Central memory CD8-positive, alpha-beta T cell (primary cell): ENCODE measurements around the gene KREMEN2.

Source experiments
- ATAC-seq: fragments of 150-1000 bp; cut with Tn5 transposase; replicated peaks from 2 replicates; pipeline ENCODE4 v1.10.0; 2022; ENCODE audit warnings: mild to moderate bottlenecking, moderate FRiP score, moderate number of reproducible peaks; ENCODE audit not compliant: poor library complexity, severe bottlenecking; ENCODE audit errors: extremely low read depth
- DNase-seq, 2 donors: peaks; one replicate each; pipeline ENCODE4 v3.0.0; 2021; ENCODE audit warnings: low spot score in 2 of 2
- H3K27ac Mint-ChIP-seq: one replicate; pipeline ENCODE4 v1.8.0; 2022; ENCODE audit warnings: low read depth, mild to moderate bottlenecking, moderate library complexity, mixed read lengths
- H3K27me3 Mint-ChIP-seq: one replicate; pipeline ENCODE4 v1.8.0; 2022; ENCODE audit warnings: mixed read lengths
- H3K36me3 Mint-ChIP-seq: one replicate; pipeline ENCODE4 v1.8.0; 2022; ENCODE audit warnings: mild to moderate bottlenecking, moderate library complexity, mixed read lengths; ENCODE audit not compliant: insufficient read depth
- H3K4me1 Mint-ChIP-seq: one replicate; pipeline ENCODE4 v1.8.0; 2022; ENCODE audit warnings: mixed read lengths
- H3K4me3 Mint-ChIP-seq: one replicate; pipeline ENCODE4 v1.8.0; 2022; ENCODE audit warnings: mild to moderate bottlenecking, moderate library complexity, mixed read lengths
- H3K9me3 Mint-ChIP-seq: one replicate; pipeline ENCODE4 v1.8.0; 2022; ENCODE audit warnings: mixed read lengths

Gene KREMEN2

GRCh38 chr16:2962334-2963073, 1.6 kb upstream of the KREMEN2 start:
- DNase-seq (no peak), ATAC-seq (no peak)
- peak overlapping the region; percentile 16 for H3K4me3 Mint-ChIP-seq
- H3K9me3 Mint-ChIP-seq = no peaks in the 10 kb centered on the region
- peaks cover 44% of the 10 kb centered on the region for H3K27me3 Mint-ChIP-seq
- peaks cover 6% of the 10 kb centered on the region for H3K36me3 Mint-ChIP-seq
- no peak overlapping the region for H3K27ac Mint-ChIP-seq
- H3K4me1 Mint-ChIP-seq = peaks cover 16% of the 10 kb centered on the region

GRCh38 chr16:2963074-2963722, 877 bp upstream of the KREMEN2 start:
- no peak for ATAC-seq
- no peak for DNase-seq

GRCh38 chr16:2964475-2965336, 631 bp downstream of the KREMEN2 start:
- peak overlapping the region; percentile 77 for H3K4me3 Mint-ChIP-seq
- peaks cover 27% of the 10 kb centered on the region for H3K4me1 Mint-ChIP-seq
- H3K27me3 Mint-ChIP-seq = peaks cover 43% of the 10 kb centered on the region
- no peak for ATAC-seq
- H3K36me3 Mint-ChIP-seq = peaks cover 6% of the 10 kb centered on the region
- DNase-seq = no peak
- no peaks in the 10 kb centered on the region for H3K9me3 Mint-ChIP-seq
- no peak overlapping the region for H3K27ac Mint-ChIP-seq

More at GRCh38 chr16:2963074-2963722, 877 bp upstream of the KREMEN2 start:
- peaks cover 21% of the 10 kb centered on the region for H3K4me1 Mint-ChIP-seq
- H3K36me3 Mint-ChIP-seq = peaks cover 6% of the 10 kb centered on the region
- H3K4me3 Mint-ChIP-seq = peak overlapping the region; percentile 77
- H3K27me3 Mint-ChIP-seq = peaks cover 49% of the 10 kb centered on the region
- H3K27ac Mint-ChIP-seq = no peak overlapping the region
- no peaks in the 10 kb centered on the region for H3K9me3 Mint-ChIP-seq

- no peak for DNase-seq
- H3K4me3 Mint-ChIP-seq = no peak overlapping the region
- no peak overlapping the region for H3K27ac Mint-ChIP-seq
- peaks cover 36% of the 10 kb centered on the region for H3K27me3 Mint-ChIP-seq
- no peak for ATAC-seq
- H3K9me3 Mint-ChIP-seq = no peaks in the 10 kb centered on the region
- H3K36me3 Mint-ChIP-seq = peaks cover 4% of the 10 kb centered on the region
- H3K4me1 Mint-ChIP-seq = peaks cover 31% of the 10 kb centered on the region
Observed at GRCh38 chr16:2966043-2966807, 2.1 kb downstream of the KREMEN2 start.

GRCh38 chr16:2966808-2967191, 2.7 kb downstream of the KREMEN2 start:
- H3K9me3 Mint-ChIP-seq = no peaks in the 10 kb centered on the region
- ATAC-seq (no peak), DNase-seq (no peak)
- no peak overlapping the region for H3K27ac Mint-ChIP-seq
- peaks cover 33% of the 10 kb centered on the region for H3K27me3 Mint-ChIP-seq
- H3K4me1 Mint-ChIP-seq = peaks cover 28% of the 10 kb centered on the region
- no peak overlapping the region for H3K4me3 Mint-ChIP-seq
- peaks cover 4% of the 10 kb centered on the region for H3K36me3 Mint-ChIP-seq

- Mint-ChIP-seq H3K9me3 (no peaks in the 10 kb centered on the region), H3K36me3 (peaks cover 3% of the 10 kb centered on the region), H3K27ac (no peak overlapping the region), H3K4me1 (peaks cover 26% of the 10 kb centered on the region), H3K4me3 (no peak overlapping the region), H3K27me3 (peaks cover 33% of the 10 kb centered on the region)
- DNase-seq (no peak), ATAC-seq (no peak)
Observed at GRCh38 chr16:2967211-2967631, 3.1 kb downstream of the KREMEN2 start.

GRCh38 chr16:2967721-2968161, 3.7 kb downstream of the KREMEN2 start:
- Mint-ChIP-seq H3K4me3 (peak overlapping the region; percentile 70), H3K27me3 (peaks cover 37% of the 10 kb centered on the region), H3K27ac (no peak overlapping the region), H3K9me3 (no peaks in the 10 kb centered on the region), H3K36me3 (peaks cover 3% of the 10 kb centered on the region), H3K4me1 (peaks cover 26% of the 10 kb centered on the region)
- ATAC-seq = no peak
- DNase-seq = no peak

- Mint-ChIP-seq H3K4me1 (peaks cover 26% of the 10 kb centered on the region), H3K27ac (no peak overlapping the region), H3K9me3 (no peaks in the 10 kb centered on the region), H3K27me3 (peaks cover 35% of the 10 kb centered on the region), H3K36me3 (peaks cover 3% of the 10 kb centered on the region), H3K4me3 (peak overlapping the region; percentile 70)
- no peak for ATAC-seq
- DNase-seq = no peak
Observed at GRCh38 chr16:2968368-2968737, 4.3 kb downstream of the KREMEN2 start.

GRCh38 chr16:2968738-2969544, 4.9 kb downstream of the KREMEN2 start, which contains the start of gene PAQR4:
Gene PAQR4 (plus strand): TSS chr16:2969348. CDS start chr16:2969675, 327 bp downstream.
- DNase-seq (peak; percentile 53 to 55), ATAC-seq (peak; percentile 74)
- Mint-ChIP-seq H3K4me1 (peaks cover 21% of the 10 kb centered on the region), H3K36me3 (peaks cover 3% of the 10 kb centered on the region), H3K27ac (no peak within 1 kb of the TSS), H3K9me3 (no peaks in the 10 kb centered on the region), H3K4me3 (peak within 1 kb of the TSS; percentile 70), H3K27me3 (peaks cover 29% of the 10 kb centered on the region)

- Mint-ChIP-seq H3K4me3 (peak overlapping the region; percentile 70), H3K27ac (no peak overlapping the region), H3K4me1 (peaks cover 15% of the 10 kb centered on the region), H3K27me3 (peaks cover 23% of the 10 kb centered on the region), H3K36me3 (peaks cover 3% of the 10 kb centered on the region), H3K9me3 (no peaks in the 10 kb centered on the region)
- DNase-seq (peak in 1 of 2 donors; percentile 38), ATAC-seq (peak; percentile 72)
Observed at GRCh38 chr16:2969545-2970521, 5.8 kb downstream of the KREMEN2 start.
